ENCODE results near the gene WDPCP. TPM values are rescaled to one million over a fixed set of nuclear protein-coding genes. Genes with fewer than 3 reads are reported as not detected.
A peak's percentile ranks its signal among the peaks of the same experiment; 100 is the strongest.
"Not testable (repeated sequence)": the region's sequence is repeated elsewhere in the genome, so short reads cannot be mapped to it uniquely, and the experiment has no call there.

Gene WDPCP
- polyA plus RNA-seq, 4 donors: 1.1 to 4.0 (median 1.5) TPM

GRCh38 chr2:63425079-63425416 lies 163.2 kb downstream of the WDPCP start:
- Histone ChIP-seq H3K4me3 (ENCODE audit: low read depth in 1 of 3, low read length in 3 of 3) (no peak overlapping the region), H3K27ac (ENCODE audit: low read depth in 1 of 3, low read length in 2 of 3) (no peak overlapping the region), H3K27me3 (ENCODE audit: control insufficient read depth in 3 of 3, insufficient read depth in 3 of 3, low read length in 3 of 3) (no peaks in the 10 kb centered on the region), H3K36me3 (ENCODE audit: control insufficient read depth in 3 of 3, insufficient read depth in 2 of 3, low read depth in 1 of 3, low read length in 3 of 3) (no peaks in the 10 kb centered on the region), H3K9me3 (ENCODE audit: control insufficient read depth in 2 of 2, insufficient read depth in 1 of 2, low read depth in 1 of 2, low read length in 1 of 2) (peaks cover 0 to 13% of the 10 kb centered on the region in 2 donors), H3K4me1 (ENCODE audit: control insufficient read depth in 3 of 3, insufficient read depth in 2 of 3, low read depth in 1 of 3, low read length in 2 of 3) (no peaks in the 10 kb centered on the region)
- no peak for FAIRE-seq
- WGBS, 3 donors: 74 to 90% (median 81%) methylated on average over 4 of the region's 4 CpGs
- no peak for DNase-seq

DNA sequence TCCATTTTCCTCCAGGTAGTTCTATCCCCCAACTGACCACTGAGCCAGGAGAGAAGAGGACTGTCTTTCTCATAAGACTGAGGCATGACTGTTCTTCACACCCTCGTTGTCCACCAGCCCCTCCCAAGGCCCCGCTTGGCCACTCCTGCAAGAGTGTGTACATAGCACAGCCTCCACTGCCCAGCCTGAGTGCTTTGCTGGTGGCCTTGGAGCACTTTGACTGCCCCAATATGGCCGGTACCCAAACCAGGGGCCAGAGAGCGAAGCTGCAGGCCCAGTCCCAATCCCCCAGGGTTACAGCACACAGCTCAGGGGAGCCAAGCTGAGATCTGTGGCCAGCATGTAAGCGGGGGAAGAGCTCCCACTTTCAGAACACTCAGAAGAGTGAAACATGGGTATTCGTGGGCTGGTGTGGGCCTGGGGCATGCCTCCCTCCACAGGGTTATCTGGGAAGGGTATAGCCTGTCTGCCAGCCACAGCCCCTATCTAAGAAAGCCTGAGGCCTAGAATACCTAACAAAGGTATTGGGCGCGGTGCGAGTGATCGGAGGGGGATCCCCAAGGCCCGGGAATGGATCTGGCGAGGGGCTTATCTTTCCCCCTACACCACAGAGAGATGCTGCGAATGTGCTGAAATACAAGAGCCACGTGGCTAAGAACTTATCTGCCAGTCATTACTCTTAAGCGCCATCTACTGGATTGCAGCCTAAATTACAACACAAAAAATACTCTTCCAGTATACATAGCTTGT lies 163.8 kb downstream of the WDPCP start:
- no peaks in the 10 kb centered on the region for H3K4me1 ChIP-seq (ENCODE audit: control insufficient read depth in 3 of 3, insufficient read depth in 2 of 3, low read depth in 1 of 3, low read length in 2 of 3)
- H3K4me3 ChIP-seq (ENCODE audit: low read depth in 1 of 3, low read length in 3 of 3): no peak overlapping the region
- peaks cover 0 to 11% of the 10 kb centered on the region in 2 donors for H3K9me3 ChIP-seq (ENCODE audit: control insufficient read depth in 2 of 2, insufficient read depth in 1 of 2, low read depth in 1 of 2, low read length in 1 of 2)
- 76 to 81% (median 76%) methylated on average over 15 of the region's 15 CpGs for WGBS, 3 donors
- H3K27me3 ChIP-seq (ENCODE audit: control insufficient read depth in 3 of 3, insufficient read depth in 3 of 3, low read length in 3 of 3): no peaks in the 10 kb centered on the region
- H3K36me3 ChIP-seq (ENCODE audit: control insufficient read depth in 3 of 3, insufficient read depth in 2 of 3, low read depth in 1 of 3, low read length in 3 of 3): no peaks in the 10 kb centered on the region
- peak in 1 of 2 donors; percentile 36 for DNase-seq
- no peak for FAIRE-seq
- no peak overlapping the region for H3K27ac ChIP-seq (ENCODE audit: low read depth in 1 of 3, low read length in 2 of 3)

DNA sequence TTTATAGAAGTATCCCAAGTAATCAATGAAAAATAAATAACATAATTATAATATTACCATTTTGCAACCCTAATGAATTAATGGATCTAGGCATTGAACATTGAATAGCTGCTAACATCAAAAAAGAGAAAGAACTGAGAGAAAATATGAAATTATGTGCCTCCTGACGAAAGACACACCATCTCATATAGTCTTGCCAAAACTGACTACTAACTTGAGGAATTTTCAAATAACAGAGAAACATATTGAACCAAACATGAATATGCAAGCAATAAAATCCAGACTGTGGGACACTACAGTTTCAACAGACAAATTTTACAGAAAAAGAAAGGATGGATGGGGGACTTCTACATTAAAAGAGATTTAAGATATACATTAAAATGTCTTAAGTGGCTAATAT lies 165.7 kb downstream of the WDPCP start:
- Histone ChIP-seq H3K4me1 (ENCODE audit: control insufficient read depth in 3 of 3, insufficient read depth in 2 of 3, low read depth in 1 of 3, low read length in 2 of 3) (no peaks in the 10 kb centered on the region), H3K27me3 (ENCODE audit: control insufficient read depth in 3 of 3, insufficient read depth in 3 of 3, low read length in 3 of 3) (no peaks in the 10 kb centered on the region), H3K4me3 (ENCODE audit: low read depth in 1 of 3, low read length in 3 of 3) (no peak overlapping the region), H3K9me3 (ENCODE audit: control insufficient read depth in 2 of 2, insufficient read depth in 1 of 2, low read depth in 1 of 2, low read length in 1 of 2) (peaks cover 0 to 11% of the 10 kb centered on the region in 2 donors), H3K27ac (ENCODE audit: low read depth in 1 of 3, low read length in 2 of 3) (no peak overlapping the region), H3K36me3 (ENCODE audit: control insufficient read depth in 3 of 3, insufficient read depth in 2 of 3, low read depth in 1 of 3, low read length in 3 of 3) (no peaks in the 10 kb centered on the region)
- 84 to 97% (median 90%) methylated on average over 1 of the region's 1 CpG for WGBS, 3 donors
- DNase-seq (no peak), FAIRE-seq (no peak)

DNA sequence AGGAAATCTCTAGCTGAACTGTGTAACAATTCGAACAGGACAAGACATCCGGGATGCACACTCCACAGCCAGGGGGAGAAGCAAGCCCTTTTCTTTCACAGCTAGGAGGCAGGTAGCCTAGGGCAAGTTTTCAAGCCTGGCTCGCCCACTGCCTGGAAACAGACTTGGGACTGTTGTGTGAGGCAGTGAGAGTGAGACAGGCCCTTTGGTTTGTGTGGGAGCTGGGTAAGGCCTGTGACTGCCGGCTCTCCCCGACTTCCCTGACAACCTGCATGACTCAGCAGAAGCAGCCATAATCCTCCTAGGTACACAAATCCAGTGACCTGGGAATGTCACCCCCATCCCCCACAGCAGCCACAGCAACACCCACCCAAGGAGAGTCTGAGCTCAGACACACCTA lies 179.7 kb downstream of the WDPCP start:
- Histone ChIP-seq H3K9me3 (ENCODE audit: control insufficient read depth in 2 of 2, insufficient read depth in 1 of 2, low read depth in 1 of 2, low read length in 1 of 2) (peaks cover 0 to 6% of the 10 kb centered on the region in 2 donors), H3K27ac (ENCODE audit: low read depth in 1 of 3, low read length in 2 of 3) (no peak overlapping the region), H3K36me3 (ENCODE audit: control insufficient read depth in 3 of 3, insufficient read depth in 2 of 3, low read depth in 1 of 3, low read length in 3 of 3) (peaks cover 0 to 3% (median 0%) of the 10 kb centered on the region in 3 donors), H3K4me1 (ENCODE audit: control insufficient read depth in 3 of 3, insufficient read depth in 2 of 3, low read depth in 1 of 3, low read length in 2 of 3) (no peaks in the 10 kb centered on the region), H3K27me3 (ENCODE audit: control insufficient read depth in 3 of 3, insufficient read depth in 3 of 3, low read length in 3 of 3) (no peaks in the 10 kb centered on the region), H3K4me3 (ENCODE audit: low read depth in 1 of 3, low read length in 3 of 3) (no peak overlapping the region)
- FAIRE-seq (no peak), DNase-seq (no peak)
- 81 to 92% (median 91%) methylated on average over 5 of the region's 5 CpGs for WGBS, 3 donors

GRCh38 chr2:63406641-63407040 lies 181.6 kb downstream of the WDPCP start:
- H3K27me3 ChIP-seq (ENCODE audit: control insufficient read depth in 3 of 3, insufficient read depth in 3 of 3, low read length in 3 of 3): no peaks in the 10 kb centered on the region
- no peaks in the 10 kb centered on the region for H3K4me1 ChIP-seq (ENCODE audit: control insufficient read depth in 3 of 3, insufficient read depth in 2 of 3, low read depth in 1 of 3, low read length in 2 of 3)
- no peak for FAIRE-seq
- DNase-seq: no peak
- 79 to 85% (median 81%) methylated on average over 1 of the region's 1 CpG for WGBS, 3 donors
- H3K4me3 ChIP-seq (ENCODE audit: low read depth in 1 of 3, low read length in 3 of 3): no peak overlapping the region
- peaks cover 0 to 3% (median 0%) of the 10 kb centered on the region in 3 donors for H3K36me3 ChIP-seq (ENCODE audit: control insufficient read depth in 3 of 3, insufficient read depth in 2 of 3, low read depth in 1 of 3, low read length in 3 of 3)
- H3K9me3 ChIP-seq (ENCODE audit: control insufficient read depth in 2 of 2, insufficient read depth in 1 of 2, low read depth in 1 of 2, low read length in 1 of 2): peaks cover 0 to 6% of the 10 kb centered on the region in 2 donors
- no peak overlapping the region for H3K27ac ChIP-seq (ENCODE audit: low read depth in 1 of 3, low read length in 2 of 3)

- Histone ChIP-seq H3K27ac (ENCODE audit: low read depth in 1 of 3, low read length in 2 of 3) (no peak overlapping the region), H3K4me3 (ENCODE audit: low read depth in 1 of 3, low read length in 3 of 3) (no peak overlapping the region), H3K4me1 (ENCODE audit: control insufficient read depth in 3 of 3, insufficient read depth in 2 of 3, low read depth in 1 of 3, low read length in 2 of 3) (no peaks in the 10 kb centered on the region), H3K36me3 (ENCODE audit: control insufficient read depth in 3 of 3, insufficient read depth in 2 of 3, low read depth in 1 of 3, low read length in 3 of 3) (peaks cover 0 to 3% (median 0%) of the 10 kb centered on the region in 3 donors), H3K27me3 (ENCODE audit: control insufficient read depth in 3 of 3, insufficient read depth in 3 of 3, low read length in 3 of 3) (no peaks in the 10 kb centered on the region), H3K9me3 (ENCODE audit: control insufficient read depth in 2 of 2, insufficient read depth in 1 of 2, low read depth in 1 of 2, low read length in 1 of 2) (peaks cover 0 to 2% of the 10 kb centered on the region in 2 donors)
- DNase-seq (no peak), FAIRE-seq (no peak)
Measured at GRCh38 chr2:63403820-63404219, 184.5 kb downstream of the WDPCP start.

DNA sequence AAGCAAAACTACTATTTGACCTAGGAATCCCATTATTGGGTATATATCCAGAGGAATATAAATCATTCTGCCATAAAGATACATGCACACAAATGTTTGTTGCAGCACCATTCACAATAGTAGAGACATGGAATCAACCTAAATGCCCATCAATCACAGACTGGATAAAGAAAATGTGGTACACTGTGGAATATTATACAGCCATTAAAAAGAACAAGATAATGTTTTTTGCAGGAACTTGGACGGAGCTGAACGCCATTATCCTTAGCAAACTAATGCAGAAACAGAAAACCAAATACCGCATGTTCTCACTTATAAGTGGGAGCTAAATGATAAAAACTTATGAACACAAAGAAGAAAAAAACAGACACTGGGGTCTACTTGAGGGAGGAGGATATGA lies 185.4 kb downstream of the WDPCP start:
- H3K27ac ChIP-seq (ENCODE audit: low read depth in 1 of 3, low read length in 2 of 3); H3K36me3 ChIP-seq (ENCODE audit: control insufficient read depth in 3 of 3, insufficient read depth in 2 of 3, low read depth in 1 of 3, low read length in 3 of 3); H3K27me3 ChIP-seq (ENCODE audit: control insufficient read depth in 3 of 3, insufficient read depth in 3 of 3, low read length in 3 of 3); H3K9me3 ChIP-seq (ENCODE audit: control insufficient read depth in 2 of 2, insufficient read depth in 1 of 2, low read depth in 1 of 2, low read length in 1 of 2); H3K4me3 ChIP-seq (ENCODE audit: low read depth in 1 of 3, low read length in 3 of 3); H3K4me1 ChIP-seq (ENCODE audit: control insufficient read depth in 3 of 3, insufficient read depth in 2 of 3, low read depth in 1 of 3, low read length in 2 of 3); FAIRE-seq; DNase-seq: not testable (repeated sequence)
- WGBS, 3 donors: 81 to 92% (median 85%) methylated on average over 3 of the region's 3 CpGs

- Histone ChIP-seq H3K4me1 (ENCODE audit: control insufficient read depth in 3 of 3, insufficient read depth in 2 of 3, low read depth in 1 of 3, low read length in 2 of 3) (no peaks in the 10 kb centered on the region), H3K4me3 (ENCODE audit: low read depth in 1 of 3, low read length in 3 of 3) (no peak overlapping the region), H3K9me3 (ENCODE audit: control insufficient read depth in 2 of 2, insufficient read depth in 1 of 2, low read depth in 1 of 2, low read length in 1 of 2) (no peaks in the 10 kb centered on the region), H3K27me3 (ENCODE audit: control insufficient read depth in 3 of 3, insufficient read depth in 3 of 3, low read length in 3 of 3) (no peaks in the 10 kb centered on the region), H3K27ac (ENCODE audit: low read depth in 1 of 3, low read length in 2 of 3) (no peak overlapping the region), H3K36me3 (ENCODE audit: control insufficient read depth in 3 of 3, insufficient read depth in 2 of 3, low read depth in 1 of 3, low read length in 3 of 3) (peaks cover 0 to 2% (median 0%) of the 10 kb centered on the region in 3 donors)
- DNase-seq (no peak), FAIRE-seq (no peak)
Measured at GRCh38 chr2:63399156-63399555, 189.1 kb downstream of the WDPCP start.

- WGBS, 3 donors: 91 to 96% (median 93%) methylated on average over 4 of the region's 4 CpGs
- Histone ChIP-seq H3K4me1 (ENCODE audit: control insufficient read depth in 3 of 3, insufficient read depth in 2 of 3, low read depth in 1 of 3, low read length in 2 of 3) (no peaks in the 10 kb centered on the region), H3K36me3 (ENCODE audit: control insufficient read depth in 3 of 3, insufficient read depth in 2 of 3, low read depth in 1 of 3, low read length in 3 of 3) (no peaks in the 10 kb centered on the region), H3K4me3 (ENCODE audit: low read depth in 1 of 3, low read length in 3 of 3) (no peak overlapping the region), H3K27ac (ENCODE audit: low read depth in 1 of 3, low read length in 2 of 3) (no peak overlapping the region), H3K9me3 (ENCODE audit: control insufficient read depth in 2 of 2, insufficient read depth in 1 of 2, low read depth in 1 of 2, low read length in 1 of 2) (no peaks in the 10 kb centered on the region), H3K27me3 (ENCODE audit: control insufficient read depth in 3 of 3, insufficient read depth in 3 of 3, low read length in 3 of 3) (no peaks in the 10 kb centered on the region)
- FAIRE-seq (no peak), DNase-seq (no peak)
Measured at GRCh38 chr2:63379451-63379850, 208.8 kb downstream of the WDPCP start.
